HG03025 (cell line): ENCODE results near the gene CDYL2.

Experiments
- ATAC-seq: cut with Tn5 transposase; IDR thresholded peaks from one replicate; pipeline ENCODE4 v1.9.1; 2021; ENCODE audit warnings: mild to moderate bottlenecking, moderate library complexity; ENCODE audit not compliant: unreplicated experiment, low FRiP score

The CDYL2 gene

GRCh38 chr16:80607204-80607603 is 197.2 kb downstream of the CDYL2 start:
- no peak for ATAC-seq

GRCh38 chr16:80606221-80606766 is 198.1 kb downstream of the CDYL2 start:
- ATAC-seq = no peak

- no peak for ATAC-seq
Observed at GRCh38 chr16:80604600-80605355, 199.6 kb downstream of the CDYL2 start.

- ATAC-seq = no peak
Observed at GRCh38 chr16:80602894-80603293, 201.5 kb downstream of the CDYL2 start.

GRCh38 chr16:80601182-80601581 is 203.2 kb downstream of the CDYL2 start:
- ATAC-seq = no peak

GRCh38 chr16:80599466-80599865 is 204.9 kb downstream of the CDYL2 start:
- no peak for ATAC-seq

GRCh38 chr16:80596507-80597207 is 207.7 kb downstream of the CDYL2 start:
- ATAC-seq = no peak

- no peak for ATAC-seq
Observed at GRCh38 chr16:80594756-80595155, 209.6 kb downstream of the CDYL2 start.

- ATAC-seq = no peak
Observed at GRCh38 chr16:80592273-80592672, 212.1 kb downstream of the CDYL2 start.

- no peak for ATAC-seq
Observed at GRCh38 chr16:80591071-80591915, 213.1 kb downstream of the CDYL2 start.

- ATAC-seq = no peak
Observed at GRCh38 chr16:80587071-80587470, 217.3 kb downstream of the CDYL2 start.

- no peak for ATAC-seq
Observed at GRCh38 chr16:80586476-80586875, 217.9 kb downstream of the CDYL2 start.

- no peak for ATAC-seq
Observed at GRCh38 chr16:80585764-80586163, 218.6 kb downstream of the CDYL2 start.

GRCh38 chr16:80583466-80583865 is 220.9 kb downstream of the CDYL2 start:
- no peak for ATAC-seq

GRCh38 chr16:80580109-80580832 is 224.1 kb downstream of the CDYL2 start:
- peak; percentile 84 for ATAC-seq

- no peak for ATAC-seq
Observed at GRCh38 chr16:80577485-80578280, 226.7 kb downstream of the CDYL2 start.

- no peak for ATAC-seq
Observed at GRCh38 chr16:80576343-80576912, 228.0 kb downstream of the CDYL2 start.

GRCh38 chr16:80573700-80574120 is 230.7 kb downstream of the CDYL2 start:
- no peak for ATAC-seq

- ATAC-seq = no peak
Observed at GRCh38 chr16:80570106-80570478, 234.3 kb downstream of the CDYL2 start.
